ENCODE data around the gene PI4K2A.
"Not testable (repeated sequence)": the region's sequence is repeated elsewhere in the genome, so short reads cannot be mapped to it uniquely, and the experiment has no call there.

Gene PI4K2A

GRCh38 chr10:97676770-97677581, 36.5 kb downstream of the PI4K2A start:
- DNase-seq = peak; percentile 44

GRCh38 chr10:97679594-97679993, 39.1 kb downstream of the PI4K2A start:
- no peak for DNase-seq

- DNase-seq = no peak
These were observed 41.6 kb downstream of the PI4K2A start for GRCh38 chr10:97682042-97682441.

GRCh38 chr10:97683556-97684367, 43.3 kb downstream of the PI4K2A start:
- no peak for DNase-seq

GRCh38 chr10:97684368-97684713, 43.9 kb downstream of the PI4K2A start:
- not testable (repeated sequence) for DNase-seq

- no peak for DNase-seq
These were observed 44.5 kb downstream of the PI4K2A start for GRCh38 chr10:97684866-97685394.

GRCh38 chr10:97685395-97685958, 45.0 kb downstream of the PI4K2A start:
- no peak for DNase-seq

GRCh38 chr10:97686301-97686961, 46.0 kb downstream of the PI4K2A start:
- peak; percentile 10 for DNase-seq

- peak; percentile 97 for DNase-seq
These were observed 46.7 kb downstream of the PI4K2A start, which contains the start of gene AVPI1 for GRCh38 chr10:97686962-97687784. Gene AVPI1, minus strand, starts transcription at chr10:97687241. Its CDS starts 7,336 bp downstream, at chr10:97679905.

GRCh38 chr10:97687785-97688781, 47.6 kb downstream of the PI4K2A start:
- DNase-seq = no peak

- no peak for DNase-seq
These were observed 49.1 kb downstream of the PI4K2A start for GRCh38 chr10:97689559-97690020.

- no peak for DNase-seq
These were observed 49.7 kb downstream of the PI4K2A start for GRCh38 chr10:97690133-97690532.

GRCh38 chr10:97698072-97698655, 57.7 kb downstream of the PI4K2A start:
- DNase-seq = not testable (repeated sequence)

- DNase-seq = peak; percentile 53
These were observed 61.1 kb downstream of the PI4K2A start for GRCh38 chr10:97701438-97702069.

- no peak for DNase-seq
These were observed 63.1 kb downstream of the PI4K2A start for GRCh38 chr10:97703398-97704067.

- no peak for DNase-seq
These were observed 63.9 kb downstream of the PI4K2A start for GRCh38 chr10:97704341-97704740.

GRCh38 chr10:97705006-97705670, 64.7 kb downstream of the PI4K2A start:
- DNase-seq = no peak

- no peak for DNase-seq
These were observed 66.8 kb downstream of the PI4K2A start for GRCh38 chr10:97707134-97707861.

All from stimulated activated CD4-positive, alpha-beta T cell treated with anti-CD3 and anti-CD28 coated beads, Interleukin-15, amount 100 ng/mL, for 24 hours (primary cell).